ENCODE results near the gene ZNF302.

Gene ZNF302

GRCh38 chr19:34677386-34678084, at the start of gene ZNF302:
Gene ZNF302, plus strand, starts transcription at chr19:34677678. Its CDS starts 1,127 bp downstream, at chr19:34678805.
- TF ChIP-seq MYC (IDR thresholded peaks at IDR 0.05; ENCODE audit: low read depth, low read length) (no peak), POLR2A (IDR thresholded peaks at IDR 0.05; ENCODE audit: extremely low read depth, insufficient read length) (peak; percentile 67), MAX (IDR thresholded peaks at IDR 0.05; ENCODE audit: low read depth, low read length) (peak; percentile 28; the same call in 1 of the 2 replicates)
- peak; percentile 95 for DNase-seq (ENCODE audit: low read depth)
- peak within 1 kb of the TSS; percentile 74 for H3K4me3 ChIP-seq (ENCODE audit: low read depth, low read length)

GRCh38 chr19:34633802-34634201, 43.7 kb upstream of the ZNF302 start:
- TF ChIP-seq CTCF (IDR thresholded peaks at IDR 0.05; ENCODE audit: low read depth, low read length), result no peak
- TF ChIP-seq MAX (IDR thresholded peaks at IDR 0.05; ENCODE audit: low read depth, low read length), result no peak
- no peak for TF ChIP-seq POLR2A (IDR thresholded peaks at IDR 0.05; ENCODE audit: extremely low read depth, insufficient read length)
- no peak for TF ChIP-seq MYC (IDR thresholded peaks at IDR 0.05; ENCODE audit: low read depth, low read length)

GRCh38 chr19:34639491-34640085, 37.9 kb upstream of the ZNF302 start:
- peak; percentile 77 for DNase-seq (ENCODE audit: low read depth)
- H3K4me3 ChIP-seq (ENCODE audit: low read depth, low read length), result no peak overlapping the region
- TF ChIP-seq MAX (IDR thresholded peaks at IDR 0.05; ENCODE audit: low read depth, low read length), result no peak
- peak; percentile 37 for TF ChIP-seq CTCF (IDR thresholded peaks at IDR 0.05; ENCODE audit: low read depth, low read length)

More at GRCh38 chr19:34633802-34634201, 43.7 kb upstream of the ZNF302 start:
- H3K4me3 ChIP-seq (ENCODE audit: low read depth, low read length), result no peak overlapping the region
- no peak for DNase-seq (ENCODE audit: low read depth)

- TF ChIP-seq MAX (IDR thresholded peaks at IDR 0.05; ENCODE audit: low read depth, low read length) (no peak), MYC (IDR thresholded peaks at IDR 0.05; ENCODE audit: low read depth, low read length) (no peak), CTCF (IDR thresholded peaks at IDR 0.05; ENCODE audit: low read depth, low read length) (no peak), POLR2A (IDR thresholded peaks at IDR 0.05; ENCODE audit: extremely low read depth, insufficient read length) (no peak)
- DNase-seq (ENCODE audit: low read depth), result no peak
These were observed 35.2 kb upstream of the ZNF302 start for GRCh38 chr19:34642241-34642640.

GRCh38 chr19:34644991-34645461, 32.5 kb upstream of the ZNF302 start:
- DNase-seq (ENCODE audit: low read depth), result no peak
- TF ChIP-seq MYC (IDR thresholded peaks at IDR 0.05; ENCODE audit: low read depth, low read length) (no peak), MAX (IDR thresholded peaks at IDR 0.05; ENCODE audit: low read depth, low read length) (no peak), POLR2A (IDR thresholded peaks at IDR 0.05; ENCODE audit: extremely low read depth, insufficient read length) (no peak), CTCF (IDR thresholded peaks at IDR 0.05; ENCODE audit: low read depth, low read length) (no peak)
- H3K4me3 ChIP-seq (ENCODE audit: low read depth, low read length), result no peak overlapping the region

More at GRCh38 chr19:34642241-34642640, 35.2 kb upstream of the ZNF302 start:
- H3K4me3 ChIP-seq (ENCODE audit: low read depth, low read length), result no peak overlapping the region

- H3K4me3 ChIP-seq (ENCODE audit: low read depth, low read length), result no peak overlapping the region
- DNase-seq (ENCODE audit: low read depth), result no peak
- TF ChIP-seq POLR2A (IDR thresholded peaks at IDR 0.05; ENCODE audit: extremely low read depth, insufficient read length) (no peak), MAX (IDR thresholded peaks at IDR 0.05; ENCODE audit: low read depth, low read length) (no peak), CTCF (IDR thresholded peaks at IDR 0.05; ENCODE audit: low read depth, low read length) (no peak), MYC (IDR thresholded peaks at IDR 0.05; ENCODE audit: low read depth, low read length) (no peak)
These were observed 31.9 kb upstream of the ZNF302 start for GRCh38 chr19:34645551-34645950.
